ENCODE data around the gene SST. TPM values are rescaled to one million over a fixed set of nuclear protein-coding genes. Genes with fewer than 3 reads are reported as not detected.

The SST gene
- total and polyA plus RNA-seq, 2 of the 8 experiments (the other 6 are each of a cell fraction or from before 2014, with no cell fraction given) = 0.50 TPM; not detected in 1

DNA sequence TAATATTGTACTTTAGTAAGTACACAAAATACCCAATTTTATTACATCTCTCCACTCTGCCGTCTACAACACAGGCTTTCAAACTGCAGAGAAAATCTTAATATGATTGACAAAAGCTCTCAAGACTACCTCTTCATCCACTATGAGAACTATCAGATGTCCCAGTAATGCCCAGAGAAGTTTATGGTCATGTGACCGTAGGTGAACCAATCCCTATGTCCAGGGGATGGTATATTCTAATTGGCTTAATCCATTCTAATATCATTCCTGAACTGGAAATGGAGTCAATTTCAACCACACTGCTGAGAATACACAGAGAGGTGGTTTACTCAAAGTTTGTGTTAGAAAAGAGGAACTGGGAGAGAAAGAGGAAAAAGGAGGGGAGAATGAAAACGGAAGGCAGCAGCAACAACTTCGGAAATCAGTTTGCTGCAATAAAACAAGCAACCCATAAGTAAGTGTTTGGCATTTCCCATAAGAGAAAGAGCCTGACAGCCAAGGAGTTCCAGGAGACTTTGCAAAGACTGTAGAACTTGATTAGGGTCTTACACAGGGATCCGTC lies 7.3 kb downstream of the SST start:
- CTCF ChIA-PET (ENCODE audit: partially characterized antibody) = interaction anchor here (0.6 to 2.8 kb wide), 8 partner anchors 12 to 1675 kb away, joined by 3 to 12 read pairs (median 5); no protein-coding TSS in a partner anchor
- POLR2A ChIA-PET (ENCODE audit: partially characterized antibody) = no interaction called here
- no peak for TF ChIP-seq HDAC2 (IDR thresholded peaks at IDR 0.05; ENCODE audit: borderline replicate concordance in 1 of 2, low read depth in 2 of 2, low read length in 2 of 2)
- TF ChIP-seq, protein P1, sequence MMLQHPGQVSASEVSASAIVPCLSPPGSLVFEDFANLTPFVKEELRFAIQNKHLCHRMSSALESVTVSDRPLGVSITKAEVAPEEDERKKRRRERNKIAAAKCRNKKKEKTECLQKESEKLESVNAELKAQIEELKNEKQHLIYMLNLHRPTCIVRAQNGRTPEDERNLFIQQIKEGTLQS (IDR thresholded peaks at IDR 0.05; ENCODE audit: insufficient read depth, low read depth, low read length) = no peak
- TF ChIP-seq SUZ12 (IDR thresholded peaks at IDR 0.05; ENCODE audit: low read length) = no peak
- TF ChIP-seq, protein P2, sequence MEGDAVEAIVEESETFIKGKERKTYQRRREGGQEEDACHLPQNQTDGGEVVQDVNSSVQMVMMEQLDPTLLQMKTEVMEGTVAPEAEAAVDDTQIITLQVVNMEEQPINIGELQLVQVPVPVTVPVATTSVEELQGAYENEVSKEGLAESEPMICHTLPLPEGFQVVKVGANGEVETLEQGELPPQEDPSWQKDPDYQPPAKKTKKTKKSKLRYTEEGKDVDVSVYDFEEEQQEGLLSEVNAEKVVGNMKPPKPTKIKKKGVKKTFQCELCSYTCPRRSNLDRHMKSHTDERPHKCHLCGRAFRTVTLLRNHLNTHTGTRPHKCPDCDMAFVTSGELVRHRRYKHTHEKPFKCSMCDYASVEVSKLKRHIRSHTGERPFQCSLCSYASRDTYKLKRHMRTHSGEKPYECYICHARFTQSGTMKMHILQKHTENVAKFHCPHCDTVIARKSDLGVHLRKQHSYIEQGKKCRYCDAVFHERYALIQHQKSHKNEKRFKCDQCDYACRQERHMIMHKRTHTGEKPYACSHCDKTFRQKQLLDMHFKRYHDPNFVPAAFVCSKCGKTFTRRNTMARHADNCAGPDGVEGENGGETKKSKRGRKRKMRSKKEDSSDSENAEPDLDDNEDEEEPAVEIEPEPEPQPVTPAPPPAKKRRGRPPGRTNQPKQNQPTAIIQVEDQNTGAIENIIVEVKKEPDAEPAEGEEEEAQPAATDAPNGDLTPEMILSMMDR (IDR thresholded peaks at IDR 0.05; ENCODE audit: control extremely low read depth in 1 of 3, insufficient read depth in 1 of 3, low read depth in 1 of 3, low read length in 3 of 3) = no peak
- TF ChIP-seq SP1 (IDR thresholded peaks at IDR 0.05; ENCODE audit: low read depth, low read length) = no peak
- TF ChIP-seq FOSL1 (IDR thresholded peaks at IDR 0.05; ENCODE audit: insufficient read depth, low read depth, low read length) = no peak
- TF ChIP-seq SAP30 (IDR thresholded peaks at IDR 0.05; ENCODE audit: insufficient read depth, insufficient replicate concordance, low read length) = no peak
- no peak for TF ChIP-seq BRCA1 (IDR thresholded peaks at IDR 0.05; ENCODE audit: low read depth, low read length)
- TF ChIP-seq GTF2F1 (IDR thresholded peaks at IDR 0.05; ENCODE audit: borderline replicate concordance, low read depth, low read length) = no peak
- no peak for TF ChIP-seq YY1 (IDR thresholded peaks at IDR 0.05; ENCODE audit: low read depth, low read length)

More for the DNA sequence above, 7.3 kb downstream of the SST start:
- H3K23me2 ChIP-seq (ENCODE audit: low read depth, low read length) = no peaks in the 10 kb centered on the region
- no peaks in the 10 kb centered on the region for H3K79me1 ChIP-seq (ENCODE audit: low read depth, low read length)
- no peaks in the 10 kb centered on the region for H3K9me3 ChIP-seq (ENCODE audit: insufficient read depth in 2 of 2, low read depth in 1 of 2, low read length in 1 of 2)
- H4K5ac ChIP-seq (ENCODE audit: insufficient read length, low read depth, low read length) = no peak overlapping the region
- no peak overlapping the region for H2AFZ ChIP-seq (ENCODE audit: low read length)
- H3K36me3 ChIP-seq (ENCODE audit: control insufficient read depth in 2 of 4, insufficient read depth in 4 of 4, low read length in 3 of 4) = no peaks in the 10 kb centered on the region
- no peak overlapping the region for H2BK12ac ChIP-seq (ENCODE audit: low read depth, low read length)
- no peak overlapping the region for H2BK20ac ChIP-seq (ENCODE audit: low read length)
- H3K23ac ChIP-seq (ENCODE audit: insufficient read length) = no peak overlapping the region
- H3K4me2 ChIP-seq (ENCODE audit: insufficient read depth in 1 of 2, low read depth in 2 of 2, low read length in 2 of 2) = no peak overlapping the region
- no peak overlapping the region for H2BK120ac ChIP-seq (replicated peaks; ENCODE audit: low read depth, low read length)
- no peak overlapping the region for H3K56ac ChIP-seq (replicated peaks; ENCODE audit: insufficient read length, low read depth, low read length)
- H3K4ac ChIP-seq (replicated peaks; ENCODE audit: insufficient read length, low read depth, low read length) = no peak overlapping the region
- no peak overlapping the region for H2AK5ac ChIP-seq (ENCODE audit: low read depth, low read length)
- DNase-seq (ENCODE audit: low read depth in 1 of 2, low spot score in 2 of 2) (no peak), FAIRE-seq (no peak)
- H3K79me2 ChIP-seq (ENCODE audit: control insufficient read depth in 1 of 2, insufficient read depth in 2 of 2, low read length in 2 of 2) = no peaks in the 10 kb centered on the region
- no peak overlapping the region for H3K4me3 ChIP-seq (ENCODE audit: extremely low read depth in 1 of 4, insufficient read depth in 2 of 4, low read depth in 3 of 4, low read length in 4 of 4)
- no peak overlapping the region for H2BK15ac ChIP-seq (ENCODE audit: low read length)
- H3K18ac ChIP-seq (ENCODE audit: extremely low read depth, low read length) = no peak overlapping the region
- no peak overlapping the region for H2BK5ac ChIP-seq (ENCODE audit: low read depth, low read length)
- no peaks in the 10 kb centered on the region for H4K20me1 ChIP-seq (replicated peaks in 1 of 2; ENCODE audit: control insufficient read depth in 1 of 2, insufficient read depth in 2 of 2, low read length in 2 of 2)
- H3K14ac ChIP-seq (ENCODE audit: insufficient read length) = no peak overlapping the region
- no peak overlapping the region for H4K91ac ChIP-seq (replicated peaks; ENCODE audit: insufficient read length, low read length)
- no peak overlapping the region for H3K9ac ChIP-seq (replicated peaks in 1 of 4; ENCODE audit: extremely low read depth in 1 of 4, low read depth in 3 of 4, low read length in 3 of 4)
- no peaks in the 10 kb centered on the region; a peak in 1 of 7 replicates for H3K27me3 ChIP-seq (replicated peaks in 1 of 4; ENCODE audit: control insufficient read depth in 3 of 4, extremely low read depth in 1 of 4, insufficient read depth in 3 of 4, low read length in 3 of 4)
- no peak overlapping the region for H3K27ac ChIP-seq (ENCODE audit: low read depth, low read length)
- WGBS, 2 experiments (ENCODE audit: extremely low coverage in 1 of 2, insufficient coverage in 1 of 2, insufficient read length in 1 of 2, insufficient replicate concordance in 2 of 2, low coverage in 1 of 2, low lambda C conversion rate in 2 of 2, missing lambda C conversion rate in 1 of 2) = 80% methylated on average over 5 of the region's 5 CpGs; no CpG with 5 or more reads in 1 of the 2 experiments
- no peaks in the 10 kb centered on the region for H3K4me1 ChIP-seq (replicated peaks in 1 of 4; ENCODE audit: control insufficient read depth in 3 of 4, insufficient read depth in 4 of 4, low read length in 3 of 4)
- H4K8ac ChIP-seq (ENCODE audit: extremely low read depth, insufficient read depth, low read length) = no peak overlapping the region
